Measurements from ENCODE around the gene KLHDC10.

- TF ChIP-seq POLR2AphosphoS5 (IDR thresholded peaks at IDR 0.05) (no peak), POLR2A (IDR thresholded peaks at IDR 0.05) (no peak)
Observed at GRCh38 chr7:130178251-130178650, 107.9 kb downstream of the KLHDC10 start.
